ENCODE results near the gene ELK1. TPM values are rescaled to one million over a fixed set of nuclear protein-coding genes. Genes with fewer than 3 reads are reported as not detected.

ELK1 gene
- total and polyA plus RNA-seq, 2 of the 4 experiments (the other 2 are of a cell fraction) = 10.0 to 24.3 TPM

DNA sequence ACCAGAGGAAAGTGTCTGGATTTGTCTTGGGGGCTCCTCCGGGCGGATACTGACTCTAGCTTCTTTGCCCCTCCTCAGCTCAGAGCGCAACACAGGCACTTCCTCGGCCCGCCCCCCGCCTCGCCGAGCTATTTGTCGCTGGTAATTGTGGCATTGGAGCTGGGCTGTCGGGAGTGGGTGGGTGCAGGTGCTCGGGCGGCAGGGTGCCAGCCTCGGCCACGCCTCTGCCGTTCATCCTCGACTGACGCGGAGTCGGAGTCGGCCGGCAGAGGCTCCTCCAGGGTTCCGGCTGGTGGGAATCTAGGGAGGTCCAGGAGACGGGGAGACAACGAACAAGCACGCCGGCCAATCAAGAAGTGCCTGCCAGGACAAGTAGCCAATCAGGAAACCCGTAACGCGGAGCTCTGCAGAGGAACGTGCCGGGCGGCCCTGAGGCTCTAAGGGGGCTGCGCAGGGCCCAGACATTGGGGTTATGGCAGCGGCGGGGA is 26.8 kb downstream of the ELK1 start:
- H3K9ac ChIP-seq (ENCODE audit: low read depth, low read length) = no peak overlapping the region
- H3K9me3 ChIP-seq (ENCODE audit: control insufficient read depth, insufficient read depth, low read length) = no peaks in the 10 kb centered on the region
- H3K9me1 ChIP-seq (ENCODE audit: insufficient read depth, low read length) = no peaks in the 10 kb centered on the region
- H2AK9ac ChIP-seq (replicated peaks; ENCODE audit: low read depth, low read length, poor library complexity) = no peak overlapping the region
- dilution Hi-C loops (cut with HindIII; ENCODE audit: low sequenced_read_pairs, unreplicated experiment) (no loop called here), intact Hi-C loops (cut with micrococcal nuclease) (no loop called here), in situ Hi-C loops (cut with MboI; ENCODE audit: low sequenced_read_pairs) (no loop called here)
- H4K91ac ChIP-seq (ENCODE audit: insufficient read depth, low read depth, low read length) = no peak overlapping the region
- ChIA-PET POLR2A (ENCODE audit: unreplicated experiment) (no interaction called here), CTCF (interaction anchor here (0.9 kb wide), 1 partner anchor 20 kb away, joined by 3 read pairs; no protein-coding TSS in a partner anchor)
- H2BK120ac ChIP-seq (ENCODE audit: low read depth, low read length) = no peak overlapping the region
- ATAC-seq (ENCODE audit: low read depth) = peak; percentile 89
- H2AK5ac ChIP-seq (ENCODE audit: low read depth, low read length) = no peak overlapping the region
- H4K8ac ChIP-seq (ENCODE audit: low read depth in 2 of 2, low read length in 2 of 2) = no peak overlapping the region; a peak in 1 of 4 replicates
- TF ChIP-seq ELK1 (IDR thresholded peaks at IDR 0.05; ENCODE audit: borderline replicate concordance, low read depth, low read length) = no peak
- no peak for TF ChIP-seq POLR2A (IDR thresholded peaks at IDR 0.05; ENCODE audit: low read depth, low read length)
- peak; percentile 84 for TF ChIP-seq BHLHE40 (IDR thresholded peaks at IDR 0.05; ENCODE audit: low read depth, low read length)
- TF ChIP-seq MXI1 (IDR thresholded peaks at IDR 0.05; ENCODE audit: borderline replicate concordance, low read depth, low read length) = no peak
- no peak for TF ChIP-seq RAD21 (IDR thresholded peaks at IDR 0.05; ENCODE audit: low read length)
- no peak for TF ChIP-seq NFE2L2 (IDR thresholded peaks at IDR 0.05; ENCODE audit: low read depth, low read length)
- TF ChIP-seq CHD1 (IDR thresholded peaks at IDR 0.05; ENCODE audit: low read depth, low read length) = no peak
- H2AFZ ChIP-seq (replicated peaks; ENCODE audit: low read length, poor library complexity) = peak overlapping the region; percentile 90
- H2BK15ac ChIP-seq (ENCODE audit: low read depth, low read length) = no peak overlapping the region
- H3K4me1 ChIP-seq (ENCODE audit: control insufficient read depth, insufficient read depth, low read length) = no peaks in the 10 kb centered on the region
- no peak overlapping the region for H3K56ac ChIP-seq (ENCODE audit: extremely low read depth, insufficient read depth, low read length)
- no peak overlapping the region for H2BK20ac ChIP-seq (ENCODE audit: low read depth, low read length)
- no peak overlapping the region for H2BK5ac ChIP-seq (ENCODE audit: low read depth, low read length, poor library complexity, severe bottlenecking)
- no TSS peak for BruUV-seq (replicated peaks)
- H3K18ac ChIP-seq (ENCODE audit: low read depth, low read length) = no peak overlapping the region
- no peak overlapping the region for H3K27ac ChIP-seq (ENCODE audit: insufficient read depth, low read length)
- H3K36me3 ChIP-seq (ENCODE audit: control insufficient read depth, insufficient read depth, low read length) = no peaks in the 10 kb centered on the region
- H3K79me1 ChIP-seq (ENCODE audit: low read depth in 1 of 2, low read length in 2 of 2) = no peaks in the 10 kb centered on the region
- H3K27me3 ChIP-seq (ENCODE audit: control insufficient read depth, insufficient read depth, low read length) = peaks cover 2% of the 10 kb centered on the region; the same call in 1 of the 2 replicates
- no peak overlapping the region; the same call in 1 of the 2 replicates for H3K4ac ChIP-seq (ENCODE audit: low read depth, low read length)
- no peak overlapping the region for H4K5ac ChIP-seq (ENCODE audit: low read depth, low read length)
- 35% methylated on average over 21 of the region's 35 CpGs; no CpG with 5 or more reads in 1 of the 2 experiments for WGBS, 2 experiments (ENCODE audit: extremely low coverage in 2 of 2, insufficient read length in 1 of 2)
- H3K4me3 ChIP-seq (ENCODE audit: insufficient read depth, low read depth, low read length) = peak overlapping the region; percentile 48
- no peak overlapping the region for H3K14ac ChIP-seq (replicated peaks; ENCODE audit: low read depth, low read length)
- DNase-seq = peak; percentile 76
- peak overlapping the region; percentile 83 for H3K4me2 ChIP-seq (ENCODE audit: low read depth, low read length)
- no peaks in the 10 kb centered on the region; the same call in 1 of the 2 replicates for H4K20me1 ChIP-seq (ENCODE audit: insufficient read depth, low read length)
- no peak overlapping the region for H3K23ac ChIP-seq (ENCODE audit: low read depth, low read length)

Measured in IMR-90 (cell line).